GM21367 (cell line): ENCODE results near the gene ADAMTS7.
"Not testable (repeated sequence)": the region's sequence is repeated elsewhere in the genome, so short reads cannot be mapped to it uniquely, and the experiment has no call there.

Experiments
- ATAC-seq: cut with Tn5 transposase; IDR thresholded peaks from one replicate; pipeline ENCODE4 v1.9.1; 2021; ENCODE audit not compliant: unreplicated experiment

ADAMTS7 gene

GRCh38 chr15:78781381-78781780 is 29.9 kb downstream of the ADAMTS7 start:
- not testable (repeated sequence) for ATAC-seq

- ATAC-seq, result not testable (repeated sequence)
Observed at GRCh38 chr15:78779975-78780374, 31.3 kb downstream of the ADAMTS7 start.

- not testable (repeated sequence) for ATAC-seq
Observed at GRCh38 chr15:78779176-78779785, 32.0 kb downstream of the ADAMTS7 start.

- ATAC-seq, result no peak
Observed at GRCh38 chr15:78778422-78778821, 32.8 kb downstream of the ADAMTS7 start.

- not testable (repeated sequence) for ATAC-seq
Observed at GRCh38 chr15:78777953-78778345, 33.3 kb downstream of the ADAMTS7 start.

GRCh38 chr15:78777290-78777952 is 33.8 kb downstream of the ADAMTS7 start:
- ATAC-seq, result not testable (repeated sequence)

- ATAC-seq, result not testable (repeated sequence)
Observed at GRCh38 chr15:78776046-78776925, 35.0 kb downstream of the ADAMTS7 start.

GRCh38 chr15:78775472-78775871 is 35.8 kb downstream of the ADAMTS7 start:
- no peak for ATAC-seq

GRCh38 chr15:78774451-78774990 is 36.7 kb downstream of the ADAMTS7 start:
- not testable (repeated sequence) for ATAC-seq

- not testable (repeated sequence) for ATAC-seq
Observed at GRCh38 chr15:78773765-78774450, 37.4 kb downstream of the ADAMTS7 start.

GRCh38 chr15:78772738-78773137 is 38.5 kb downstream of the ADAMTS7 start:
- ATAC-seq, result no peak

- ATAC-seq, result not testable (repeated sequence)
Observed at GRCh38 chr15:78771436-78772000, 39.7 kb downstream of the ADAMTS7 start.

GRCh38 chr15:78771020-78771419 is 40.2 kb downstream of the ADAMTS7 start:
- not testable (repeated sequence) for ATAC-seq

- not testable (repeated sequence) for ATAC-seq
Observed at GRCh38 chr15:78769473-78770225, 41.6 kb downstream of the ADAMTS7 start.

GRCh38 chr15:78768531-78769408 is 42.5 kb downstream of the ADAMTS7 start:
- ATAC-seq, result no peak

- ATAC-seq, result no peak
Observed at GRCh38 chr15:78768096-78768495, 43.2 kb downstream of the ADAMTS7 start.

- no peak for ATAC-seq
Observed at GRCh38 chr15:78767331-78767951, 43.8 kb downstream of the ADAMTS7 start.

- ATAC-seq, result not testable (repeated sequence)
Observed at GRCh38 chr15:78766641-78767071, 44.6 kb downstream of the ADAMTS7 start.
